SJSA1 (cell line): ENCODE results near the gene GAB1. TPM values are rescaled to one million over a fixed set of nuclear protein-coding genes. Genes with fewer than 3 reads are reported as not detected.

ENCODE experiments used
- DNase-seq, 2 experiments: peaks; one replicate each; pipeline ENCODE4 v3.0.0-alpha.2; 2015 to 2020; ENCODE audit warnings: low spot score in 2 of 2, low read depth in 1 of 2
- H3K27ac ChIP-seq: fragments of 250-450 bp; sonication (Bioruptor Pico); 2 replicates; pipeline ENCODE4 v1.5.1; 2020; ENCODE audit warnings: mild to moderate bottlenecking, moderate library complexity
- H3K27me3 ChIP-seq: fragments of 250-450 bp; sonication (Bioruptor Pico); replicated peaks from 2 replicates; pipeline ENCODE4 v1.5.1; 2020; ENCODE audit warnings: mild to moderate bottlenecking, moderate library complexity
- H3K36me3 ChIP-seq: fragments of 250-450 bp; sonication (Bioruptor Pico); 2 replicates; pipeline ENCODE4 v1.5.1; 2020; ENCODE audit warnings: mild to moderate bottlenecking
- H3K4me1 ChIP-seq: fragments of 250-450 bp; sonication (Bioruptor Pico); replicated peaks from 2 replicates; pipeline ENCODE4 v1.6.1; 2021; ENCODE audit warnings: mild to moderate bottlenecking
- H3K4me3 ChIP-seq: fragments of 250-450 bp; sonication (Bioruptor Pico); 2 replicates; pipeline ENCODE4 v1.5.1; 2020; ENCODE audit warnings: mild to moderate bottlenecking
- H3K9me3 ChIP-seq: fragments of 250-450 bp; sonication (Bioruptor Pico); replicated peaks from 2 replicates; pipeline ENCODE4 v1.5.1; 2020; ENCODE audit warnings: mild to moderate bottlenecking
- total RNA-seq: library from RNA; depleted of rRNA; stranded (reverse); fragments of >200 nt; shearing (Covaris generic); gene quantifications from 2 replicates; pipeline ENCODE4 v1.2.3, GENCODE V29; 2014; rRNA removed

GAB1 gene
- total RNA-seq, 1 experiment from 2014 or later, result 2.3 TPM

- Histone ChIP-seq H3K9me3 (no peaks in the 10 kb centered on the region), H3K27me3 (no peaks in the 10 kb centered on the region), H3K36me3 (no peaks in the 10 kb centered on the region), H3K4me3 (no peak overlapping the region), H3K27ac (no peak overlapping the region), H3K4me1 (no peaks in the 10 kb centered on the region)
- DNase-seq, result no peak
Measured at GRCh38 chr4:143498021-143498420, 161.3 kb downstream of the GAB1 start.

GRCh38 chr4:143502231-143502630 is 165.6 kb downstream of the GAB1 start:
- H3K4me1 ChIP-seq, result no peaks in the 10 kb centered on the region
- H3K27ac ChIP-seq, result no peak overlapping the region
- no peaks in the 10 kb centered on the region for H3K9me3 ChIP-seq
- H3K36me3 ChIP-seq, result no peaks in the 10 kb centered on the region
- DNase-seq, result no peak
- H3K4me3 ChIP-seq, result no peak overlapping the region
- H3K27me3 ChIP-seq, result 0 out of 2 replicates have a peak, but pooled peaks cover 9% of the 10 kb centered on the region

DNA sequence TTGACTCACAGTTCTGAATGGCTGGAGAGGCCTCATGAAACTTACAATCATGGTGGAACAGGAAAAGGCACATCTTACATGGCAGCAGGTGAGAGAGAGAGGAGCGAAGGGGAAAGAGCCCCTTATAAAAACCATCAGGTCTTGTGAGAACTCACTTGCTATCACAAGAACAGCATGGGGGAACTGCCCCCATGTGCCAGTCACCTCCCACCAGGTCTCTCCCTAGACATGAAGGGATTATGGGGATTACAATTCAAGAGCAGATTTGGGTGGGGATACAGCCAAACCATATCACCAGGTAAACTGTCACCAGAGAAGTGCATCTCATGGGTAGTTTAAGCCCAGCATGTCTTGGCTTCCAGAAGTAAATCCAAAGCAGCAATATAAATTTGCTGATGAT is 169.4 kb downstream of the GAB1 start:
- Histone ChIP-seq H3K4me1 (no peaks in the 10 kb centered on the region), H3K4me3 (no peak overlapping the region), H3K9me3 (no peaks in the 10 kb centered on the region), H3K36me3 (no peaks in the 10 kb centered on the region), H3K27me3 (0 out of 2 replicates have a peak, but pooled peaks cover 15% of the 10 kb centered on the region), H3K27ac (no peak overlapping the region)
- DNase-seq, result no peak

GRCh38 chr4:143511906-143512305 is 175.2 kb downstream of the GAB1 start:
- no peak for DNase-seq
- Histone ChIP-seq H3K27ac (no peak overlapping the region), H3K9me3 (no peaks in the 10 kb centered on the region), H3K36me3 (peaks cover 5% of the 10 kb centered on the region; the same call in 1 of the 2 replicates), H3K27me3 (0 out of 2 replicates have a peak, but pooled peaks cover 9% of the 10 kb centered on the region), H3K4me1 (no peaks in the 10 kb centered on the region; the same call in 1 of the 2 replicates), H3K4me3 (no peak overlapping the region)

GRCh38 chr4:143512978-143513313 is 176.3 kb downstream of the GAB1 start:
- no peak for DNase-seq
- Histone ChIP-seq H3K9me3 (no peaks in the 10 kb centered on the region), H3K4me3 (peak overlapping the region; percentile 83), H3K27ac (peak overlapping the region; percentile 74; the same call in 1 of the 2 replicates), H3K36me3 (peaks cover 13% of the 10 kb centered on the region), H3K4me1 (no peaks in the 10 kb centered on the region; the same call in 1 of the 2 replicates), H3K27me3 (0 out of 2 replicates have a peak, but pooled peaks cover 6% of the 10 kb centered on the region)

- Histone ChIP-seq H3K4me3 (peak within 1 kb of the TSS; percentile 83), H3K27ac (peak within 1 kb of the TSS; percentile 74), H3K36me3 (peaks cover 13% of the 10 kb centered on the region), H3K27me3 (0 out of 2 replicates have a peak, but pooled peaks cover 6% of the 10 kb centered on the region), H3K9me3 (no peaks in the 10 kb centered on the region), H3K4me1 (no peaks in the 10 kb centered on the region; the same call in 1 of the 2 replicates)
- DNase-seq, result peak; percentile 97 to 98
Measured at GRCh38 chr4:143513314-143514168, 176.9 kb downstream of the GAB1 start, which contains the start of gene SMARCA5. Gene SMARCA5, plus strand, starts transcription at chr4:143513702. Its CDS starts 223 bp downstream, at chr4:143513925.

DNA sequence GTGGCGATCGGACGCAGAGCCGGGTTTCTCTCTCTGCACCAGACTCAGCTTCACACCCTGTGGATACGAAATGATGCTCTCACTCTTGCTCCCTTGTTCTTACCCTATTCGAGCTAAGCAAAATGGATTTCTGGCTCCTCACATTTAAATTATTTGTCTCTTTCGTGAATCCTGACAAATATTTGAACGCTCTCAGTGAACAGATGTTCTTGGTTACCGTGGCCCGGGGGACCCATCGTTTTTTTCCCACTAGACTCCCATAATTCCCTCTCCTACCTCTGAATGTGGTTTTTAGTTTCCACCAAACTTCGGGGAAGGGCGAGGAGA is 177.5 kb downstream of the GAB1 start:
- H3K4me1 ChIP-seq, result no peaks in the 10 kb centered on the region; the same call in 1 of the 2 replicates
- no peak for DNase-seq
- H3K36me3 ChIP-seq, result peaks cover 13% of the 10 kb centered on the region
- no peaks in the 10 kb centered on the region for H3K9me3 ChIP-seq
- peak overlapping the region; percentile 74 for H3K27ac ChIP-seq
- 0 out of 2 replicates have a peak, but pooled peaks cover 2% of the 10 kb centered on the region for H3K27me3 ChIP-seq
- H3K4me3 ChIP-seq, result peak overlapping the region; percentile 83

DNA sequence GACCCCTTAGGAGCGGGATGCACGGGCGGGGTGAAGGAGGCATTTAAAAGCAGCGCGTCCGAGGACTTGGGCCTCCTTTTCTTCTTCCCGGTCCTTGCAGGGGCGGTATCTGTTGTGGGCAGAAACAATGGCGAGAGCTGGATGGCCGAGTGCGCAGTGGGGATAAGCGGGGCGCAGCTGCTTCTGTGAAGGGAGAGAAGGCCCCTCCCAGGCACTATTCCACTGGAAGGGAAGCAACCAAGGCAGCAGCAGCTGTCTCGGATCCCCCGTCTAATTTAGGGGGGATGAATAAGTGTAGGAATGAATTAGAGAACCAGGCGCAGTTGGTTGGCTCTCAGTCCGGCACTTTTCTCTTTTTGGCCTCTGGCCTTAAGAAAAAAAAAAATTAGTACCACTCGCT is 177.8 kb downstream of the GAB1 start:
- Histone ChIP-seq H3K4me1 (no peaks in the 10 kb centered on the region; the same call in 1 of the 2 replicates), H3K36me3 (peaks cover 17% of the 10 kb centered on the region), H3K4me3 (peak overlapping the region; percentile 83), H3K27me3 (0 out of 2 replicates have a peak, but pooled peaks cover 2% of the 10 kb centered on the region), H3K27ac (peak overlapping the region; percentile 74), H3K9me3 (no peaks in the 10 kb centered on the region)
- DNase-seq, result peak; percentile 53 to 57

DNA sequence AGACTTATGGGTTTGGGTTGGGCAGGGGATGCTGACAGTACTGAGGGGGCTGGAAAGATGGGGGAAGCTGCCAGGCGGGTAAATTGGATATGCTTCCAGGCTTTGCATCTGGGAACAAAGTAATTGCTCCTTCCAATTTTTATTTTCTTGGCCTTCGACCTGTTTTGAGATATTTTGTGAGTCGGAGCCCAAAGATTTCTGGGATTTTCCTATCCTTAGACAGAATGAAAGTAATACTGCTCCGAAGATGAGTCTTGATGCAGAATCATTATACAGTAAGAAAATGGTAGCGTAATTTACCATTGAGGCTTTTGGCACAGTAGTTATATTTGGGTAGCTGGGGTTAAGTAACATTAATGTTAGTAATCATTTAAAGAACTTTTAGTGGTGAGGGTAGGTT is 178.2 kb downstream of the GAB1 start:
- Histone ChIP-seq H3K9me3 (no peaks in the 10 kb centered on the region), H3K27ac (no peak overlapping the region), H3K27me3 (no peaks in the 10 kb centered on the region), H3K4me3 (peak overlapping the region; percentile 83), H3K4me1 (no peaks in the 10 kb centered on the region; the same call in 1 of the 2 replicates), H3K36me3 (peaks cover 20% of the 10 kb centered on the region)
- no peak for DNase-seq

- H3K36me3 ChIP-seq, result peaks cover 28% of the 10 kb centered on the region
- H3K27me3 ChIP-seq, result no peaks in the 10 kb centered on the region
- H3K9me3 ChIP-seq, result no peaks in the 10 kb centered on the region
- H3K4me1 ChIP-seq, result no peaks in the 10 kb centered on the region; the same call in 1 of the 2 replicates
- DNase-seq, result no peak
- no peak overlapping the region for H3K27ac ChIP-seq
- H3K4me3 ChIP-seq, result no peak overlapping the region
Measured at GRCh38 chr4:143515905-143516304, 179.2 kb downstream of the GAB1 start.

DNA sequence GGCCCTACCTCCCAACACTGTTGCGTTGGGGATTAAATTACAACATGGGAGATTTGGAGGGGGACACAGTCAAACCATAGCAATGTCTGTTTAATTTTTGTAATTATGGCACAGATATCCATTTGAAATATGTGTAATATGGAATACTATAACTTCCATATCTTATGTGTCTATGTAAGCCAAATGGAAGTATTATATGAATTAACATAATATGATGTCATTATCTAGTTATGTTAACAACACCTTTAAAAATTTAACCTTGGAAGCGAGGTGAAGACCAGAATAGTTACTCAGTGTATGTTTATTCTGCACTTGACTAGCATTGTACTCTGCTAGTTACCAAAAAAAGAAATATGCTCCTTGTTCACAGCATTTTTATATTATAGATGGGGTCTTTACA is 181.1 kb downstream of the GAB1 start:
- peaks cover 45% of the 10 kb centered on the region for H3K36me3 ChIP-seq
- no peak overlapping the region for H3K4me3 ChIP-seq
- H3K27me3 ChIP-seq, result no peaks in the 10 kb centered on the region
- no peaks in the 10 kb centered on the region; the same call in 1 of the 2 replicates for H3K4me1 ChIP-seq
- no peak for DNase-seq
- no peaks in the 10 kb centered on the region for H3K9me3 ChIP-seq
- H3K27ac ChIP-seq, result no peak overlapping the region

Other genes with a start within 250 kb of the GAB1 start
- gene USP38, start 152.0 kb upstream of the GAB1 start, total RNA-seq, result 18.7 and 20.1 TPM in 2 replicates
- gene SMARCA5, start 176.8 kb downstream of the GAB1 start, total RNA-seq, result 38.1 and 46.9 TPM in 2 replicates